ENCODE results near the gene ARHGEF39.

- TF ChIP-seq CTCF (IDR thresholded peaks at IDR 0.05; ENCODE audit: low read depth, low read length), result no peak
- no peak for TF ChIP-seq MAX (IDR thresholded peaks at IDR 0.05; ENCODE audit: low read depth, low read length)
Observed at GRCh38 chr9:35684921-35685320, 19.9 kb upstream of the ARHGEF39 start.
